HG03175 (cell line): ENCODE measurements around the gene ZNF334.

ENCODE experiments used
- ATAC-seq: cut with Tn5 transposase; IDR thresholded peaks from one replicate; pipeline ENCODE4 v1.9.1; 2021; ENCODE audit warnings: mild to moderate bottlenecking, moderate library complexity; ENCODE audit not compliant: unreplicated experiment

ZNF334 gene

DNA sequence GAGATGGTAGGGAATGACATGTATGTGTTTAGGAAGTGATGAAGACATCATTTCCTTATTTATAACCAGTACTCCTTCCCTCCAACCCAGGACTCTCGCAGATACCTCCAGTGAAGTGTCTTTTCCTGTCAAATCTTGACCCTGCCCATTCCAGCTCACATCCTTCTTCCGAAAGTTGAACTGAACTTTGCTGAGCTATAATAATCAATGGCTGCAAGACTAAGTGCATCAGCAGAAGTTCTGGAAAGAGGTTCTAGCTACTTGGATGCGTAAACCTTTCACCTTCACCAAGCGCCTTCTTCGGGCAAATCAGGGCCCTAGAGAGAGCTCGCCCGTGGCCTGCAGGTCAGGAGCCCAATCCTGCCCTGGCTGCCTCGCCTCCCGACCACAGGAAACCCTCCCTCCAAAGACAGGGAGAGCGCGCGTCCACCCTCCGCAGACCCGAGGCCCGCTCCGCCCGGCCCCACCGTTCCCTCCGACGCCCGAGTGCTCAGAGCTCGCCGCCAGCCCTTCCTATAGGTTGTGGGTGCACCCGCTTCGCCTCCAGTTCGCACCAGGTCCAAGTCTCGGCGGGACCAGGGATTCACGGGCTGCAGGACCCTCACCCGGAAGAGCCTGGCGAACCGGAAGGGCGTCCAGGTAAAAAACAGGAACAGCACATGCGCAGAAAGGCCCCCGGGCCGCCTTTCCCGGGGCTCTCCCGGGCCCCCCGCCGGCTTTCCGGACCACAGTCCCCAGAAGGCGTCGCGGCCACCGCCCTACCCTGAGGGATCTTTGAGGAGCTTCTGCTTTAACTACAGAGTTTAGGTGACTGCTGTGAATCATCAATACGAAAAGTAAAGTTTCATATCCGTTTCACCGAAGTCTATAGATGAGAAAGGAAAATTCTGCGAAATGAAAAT is at the start of gene ZNF334:
TSS of gene ZNF334 (minus strand) at position 617 of the 902 bp plus-strand sequence. CDS start 1,457 bp downstream, outside the sequence.
- peak; percentile 66 for ATAC-seq

DNA sequence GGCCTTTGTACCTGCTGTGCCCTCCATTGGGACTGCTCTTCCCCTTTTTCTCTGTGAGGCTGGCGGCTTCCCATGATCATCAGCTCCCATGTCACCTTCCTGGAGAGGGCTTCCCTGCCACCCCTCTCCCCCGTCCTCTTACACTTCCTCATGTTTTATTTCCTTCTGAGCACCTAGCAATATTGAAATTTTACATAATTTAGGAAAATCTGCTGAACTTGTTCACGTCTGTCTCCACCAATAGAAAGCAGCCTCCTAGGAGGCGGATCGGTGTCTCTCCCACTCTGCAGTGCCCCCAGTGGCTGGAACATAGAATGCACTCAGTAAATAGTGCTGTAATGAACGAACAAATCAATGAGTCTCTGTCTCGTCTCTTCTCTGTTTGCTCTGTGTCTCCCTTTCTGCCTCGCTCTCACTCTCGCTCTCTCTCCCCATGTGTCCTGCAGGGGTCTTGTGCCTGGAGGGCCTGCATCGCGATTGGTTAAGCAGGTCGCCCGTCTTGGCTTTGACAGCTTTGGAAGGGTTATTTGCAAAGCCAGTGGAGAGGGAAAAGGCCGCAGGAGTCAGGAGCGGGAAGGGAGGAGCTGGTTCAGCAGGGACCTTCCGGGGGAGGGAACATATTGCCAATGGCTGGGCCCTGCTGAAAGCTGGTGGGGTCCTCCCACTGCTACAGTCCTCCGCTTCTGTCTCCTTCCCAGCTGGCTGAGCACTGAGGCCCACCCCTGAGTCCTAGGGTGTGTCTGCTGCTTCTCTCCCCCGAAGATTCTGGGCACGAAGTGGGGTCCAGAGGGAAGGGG is 49.2 kb upstream of the ZNF334 start:
- no peak for ATAC-seq

DNA sequence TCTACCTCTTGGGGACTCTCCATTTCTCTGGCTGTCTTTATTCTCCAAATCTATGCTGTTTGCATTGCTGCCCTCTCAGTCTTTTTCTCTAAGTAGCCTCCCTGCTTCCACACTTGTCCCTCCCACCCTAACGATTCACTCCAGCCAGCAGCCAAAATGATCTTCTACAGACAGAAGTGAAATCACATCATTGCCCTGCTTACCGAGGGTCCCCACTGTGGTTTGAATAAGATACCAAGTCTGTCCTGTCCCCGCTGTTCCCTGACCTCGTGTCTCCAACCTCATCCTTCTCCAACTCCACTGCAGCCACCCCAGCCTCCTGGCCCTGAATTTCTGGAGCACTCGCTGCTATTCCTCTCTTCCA is 48.6 kb upstream of the ZNF334 start:
- ATAC-seq, result no peak

DNA sequence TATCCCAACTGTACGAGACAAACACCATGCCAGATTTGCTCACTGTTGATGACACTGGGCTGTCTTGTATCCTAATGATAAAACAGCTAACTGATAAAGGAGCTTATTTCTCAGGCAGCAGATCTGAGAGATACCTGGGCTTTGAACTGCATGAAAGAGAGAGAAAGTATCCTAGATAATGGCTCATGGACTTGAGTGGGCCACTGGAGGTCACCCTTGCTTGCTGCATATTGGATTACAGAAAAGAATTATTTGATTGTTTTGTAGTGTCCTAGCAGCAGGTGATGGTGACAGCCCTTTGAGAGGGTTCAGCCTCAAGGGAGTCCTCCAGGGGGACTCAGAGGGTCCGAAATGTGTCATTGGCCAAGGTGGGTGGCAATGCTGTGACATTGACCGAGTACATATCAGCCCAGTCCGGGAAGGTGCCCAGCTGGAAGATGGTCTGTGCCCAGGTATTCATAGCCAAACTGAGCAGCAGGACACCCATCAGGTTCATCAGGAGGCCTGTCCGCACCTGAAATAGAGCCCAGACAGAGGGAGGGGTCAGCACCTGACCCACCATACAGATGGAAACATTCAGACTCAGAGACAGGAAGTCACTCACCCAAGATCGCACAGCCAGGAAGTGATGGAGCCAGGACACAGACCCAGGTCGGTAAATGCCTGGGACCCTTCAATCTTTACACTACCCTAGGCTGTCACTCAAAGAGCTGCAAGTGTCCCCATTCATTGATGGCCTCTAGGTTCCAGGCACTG is 46.5 kb upstream of the ZNF334 start:
- ATAC-seq, result no peak

DNA sequence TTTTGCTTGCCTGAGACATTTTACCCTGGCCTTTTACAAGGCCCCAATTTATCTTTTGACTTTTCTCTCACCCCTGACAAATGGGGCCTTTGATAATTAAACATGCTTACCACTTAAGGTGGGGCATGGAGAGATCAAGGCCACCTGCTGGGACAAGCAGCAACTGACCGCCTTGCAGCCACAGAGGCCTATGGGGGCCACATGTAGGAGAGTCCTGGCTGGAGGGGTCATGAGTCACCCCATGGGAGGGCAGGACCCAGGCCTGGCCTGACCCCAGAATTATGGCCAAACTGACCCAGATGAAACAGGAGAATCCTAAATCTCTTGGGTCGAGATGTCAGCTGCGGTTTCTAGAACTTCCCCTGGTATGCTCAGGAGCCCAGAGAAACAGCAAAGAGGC is 45.6 kb upstream of the ZNF334 start:
- no peak for ATAC-seq

DNA sequence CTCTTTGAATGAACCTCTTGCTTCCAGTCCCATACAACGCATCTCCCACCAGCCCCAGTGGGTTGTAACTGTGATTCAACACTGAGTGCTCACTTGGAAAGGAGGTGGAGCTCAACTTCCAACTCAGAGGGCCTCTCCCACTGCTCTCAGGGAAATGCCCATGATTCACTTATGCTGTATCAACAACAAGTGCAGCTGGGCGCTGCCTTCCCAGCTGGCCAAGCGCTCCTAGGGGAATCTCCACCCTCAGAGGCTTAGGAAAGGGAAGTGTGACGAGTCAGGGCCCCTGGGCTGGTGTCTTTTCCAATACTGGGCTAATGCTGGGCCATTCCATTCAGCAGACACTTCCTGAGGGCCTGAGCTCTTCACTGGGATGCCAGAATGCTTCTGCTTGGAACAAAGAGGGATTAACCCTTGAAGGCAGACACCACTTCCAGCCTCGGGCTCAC is 45.2 kb upstream of the ZNF334 start:
- no peak for ATAC-seq

DNA sequence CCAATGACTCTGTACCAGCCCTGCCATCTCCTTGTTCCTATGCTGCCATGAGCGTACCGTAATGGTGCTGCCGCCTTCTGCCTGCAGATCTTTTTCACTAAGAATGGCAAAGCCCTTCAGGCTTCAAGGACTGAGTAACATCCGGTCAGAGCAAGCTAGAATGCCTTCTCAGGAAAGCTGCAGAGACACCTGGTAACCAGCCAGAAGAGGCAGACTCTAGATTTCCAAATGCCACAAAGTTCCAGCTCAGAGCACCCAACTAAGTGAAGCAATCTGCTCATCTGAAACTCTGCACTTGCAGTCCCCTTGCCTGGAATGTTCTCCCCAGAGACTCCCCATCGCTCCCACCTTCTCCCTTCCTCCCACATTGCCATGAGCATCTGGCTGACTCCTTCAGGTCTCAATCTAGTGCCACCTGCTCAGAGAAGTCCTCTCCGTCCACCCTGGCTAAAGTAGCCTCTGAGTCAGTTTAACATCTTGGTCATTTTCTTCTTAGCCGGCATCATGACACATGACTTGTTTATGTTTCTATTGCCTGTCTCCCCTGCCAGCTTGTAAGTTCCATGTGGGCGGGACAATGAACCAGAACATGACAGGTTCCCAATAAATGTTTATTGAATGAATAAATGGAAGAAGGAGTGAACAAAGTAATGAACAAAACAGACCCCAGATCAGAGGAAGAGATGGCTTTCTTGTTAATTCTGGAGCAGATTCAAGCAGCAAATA is 44.0 kb upstream of the ZNF334 start:
- no peak for ATAC-seq

DNA sequence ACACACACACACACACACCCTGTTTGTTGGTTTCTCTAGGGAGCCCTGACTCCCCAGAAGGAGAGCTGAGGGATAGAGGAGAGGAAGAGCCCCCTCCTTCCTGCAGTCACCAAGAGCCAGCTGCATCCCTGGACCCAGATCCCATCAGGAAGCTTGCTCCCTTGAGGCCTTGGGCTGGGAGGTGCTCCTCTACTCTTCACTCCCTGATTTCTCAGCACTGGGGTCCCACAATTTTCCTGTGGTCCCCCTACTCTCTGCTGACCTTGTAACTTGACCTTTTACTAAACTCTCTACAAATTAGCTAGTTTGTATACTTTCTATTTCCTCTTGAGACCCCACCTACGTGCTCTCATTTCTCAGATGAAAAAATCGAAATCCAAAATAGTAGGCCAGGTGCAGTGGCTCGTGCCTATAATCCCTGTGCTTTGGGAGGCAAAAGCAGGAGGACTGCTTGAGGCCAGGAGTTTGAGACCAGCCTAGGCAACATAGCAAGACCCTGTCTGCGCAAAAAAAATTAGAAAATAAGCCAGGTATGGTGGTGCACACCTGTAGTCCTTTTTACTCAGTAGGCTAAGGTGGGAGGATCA is 42.1 kb upstream of the ZNF334 start:
- no peak for ATAC-seq

DNA sequence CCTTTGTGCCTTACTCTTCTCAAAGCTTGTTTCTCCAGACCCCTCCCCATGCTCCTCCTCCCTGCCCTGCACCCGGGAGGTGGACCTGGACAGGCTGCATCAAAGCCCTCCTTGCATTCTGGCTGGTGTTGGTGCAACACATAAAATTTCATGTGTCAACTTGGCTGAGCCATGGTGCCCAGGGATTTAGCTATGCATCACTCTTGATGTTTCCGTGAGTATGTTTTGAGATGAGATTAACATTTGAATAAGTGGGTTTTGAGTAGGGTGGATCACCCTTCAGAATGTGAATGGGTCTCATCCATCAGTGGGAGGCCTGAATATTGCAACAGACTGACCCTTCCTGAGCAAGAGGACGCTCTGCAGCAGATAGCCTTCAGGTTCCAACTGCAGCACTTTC is 41.5 kb upstream of the ZNF334 start:
- ATAC-seq, result no peak

DNA sequence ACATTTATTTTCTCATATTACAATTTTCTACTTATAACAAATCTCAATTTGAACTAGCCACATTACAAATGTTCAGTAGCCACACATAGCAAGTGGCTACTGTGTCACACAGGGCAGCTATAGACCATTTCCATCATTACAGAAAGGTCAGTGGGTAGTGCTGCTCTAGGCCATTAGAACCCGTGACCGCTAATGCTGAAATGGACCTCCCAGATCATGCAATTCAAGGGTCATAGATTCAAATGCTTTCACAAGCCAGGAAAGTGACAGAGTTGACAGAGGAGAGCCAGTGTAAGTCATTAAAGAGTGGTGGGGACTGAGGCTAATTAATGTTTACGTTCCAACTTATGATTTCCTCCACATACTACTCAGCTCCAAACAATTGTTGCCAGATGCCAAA is 40.6 kb upstream of the ZNF334 start:
- ATAC-seq, result no peak

DNA sequence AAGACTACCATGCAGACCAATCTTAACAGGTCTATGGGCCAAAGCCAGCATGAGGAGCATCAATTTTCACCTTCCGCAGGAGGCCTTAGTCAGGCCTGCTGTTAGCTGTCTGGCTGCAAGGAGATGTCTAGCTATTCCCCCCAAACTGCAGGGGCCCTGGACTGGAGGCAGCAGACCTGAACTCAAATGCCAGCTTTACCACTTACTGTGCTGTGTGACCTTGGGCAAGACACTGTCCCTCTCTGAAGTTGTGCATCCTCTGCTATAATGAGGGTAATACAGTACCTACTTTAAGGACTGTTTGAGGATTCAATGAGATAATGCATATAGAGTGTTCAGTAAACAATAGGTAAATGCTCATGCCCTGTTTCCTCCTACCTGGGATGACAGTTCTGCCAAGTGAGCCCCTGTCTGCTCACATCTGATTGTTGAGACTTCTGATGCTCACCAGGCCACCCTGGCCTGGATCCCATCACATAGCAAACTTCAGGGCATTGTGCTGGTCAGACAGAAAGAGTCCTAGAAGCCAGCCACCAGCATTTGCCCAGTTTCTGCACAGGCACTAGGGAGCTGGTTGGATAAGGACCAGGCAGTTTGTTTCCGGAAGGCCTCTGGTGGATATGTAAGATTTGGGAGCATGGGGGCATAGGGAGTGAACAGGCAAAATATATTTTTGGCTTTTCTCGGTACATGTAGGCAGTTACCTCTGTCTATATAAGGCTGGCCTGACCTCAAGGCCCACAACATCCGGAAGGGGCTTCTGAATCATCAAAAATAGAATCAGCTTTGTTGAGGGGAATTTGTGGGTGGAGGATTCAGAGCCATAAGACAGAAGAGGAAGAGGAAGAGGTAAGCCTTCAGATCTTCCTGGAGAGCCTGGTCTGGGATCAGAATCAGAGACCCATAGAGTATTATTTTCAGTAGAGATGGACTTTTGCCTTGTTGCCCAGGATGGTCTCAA is 39.4 kb upstream of the ZNF334 start:
- ATAC-seq, result peak; percentile 72

DNA sequence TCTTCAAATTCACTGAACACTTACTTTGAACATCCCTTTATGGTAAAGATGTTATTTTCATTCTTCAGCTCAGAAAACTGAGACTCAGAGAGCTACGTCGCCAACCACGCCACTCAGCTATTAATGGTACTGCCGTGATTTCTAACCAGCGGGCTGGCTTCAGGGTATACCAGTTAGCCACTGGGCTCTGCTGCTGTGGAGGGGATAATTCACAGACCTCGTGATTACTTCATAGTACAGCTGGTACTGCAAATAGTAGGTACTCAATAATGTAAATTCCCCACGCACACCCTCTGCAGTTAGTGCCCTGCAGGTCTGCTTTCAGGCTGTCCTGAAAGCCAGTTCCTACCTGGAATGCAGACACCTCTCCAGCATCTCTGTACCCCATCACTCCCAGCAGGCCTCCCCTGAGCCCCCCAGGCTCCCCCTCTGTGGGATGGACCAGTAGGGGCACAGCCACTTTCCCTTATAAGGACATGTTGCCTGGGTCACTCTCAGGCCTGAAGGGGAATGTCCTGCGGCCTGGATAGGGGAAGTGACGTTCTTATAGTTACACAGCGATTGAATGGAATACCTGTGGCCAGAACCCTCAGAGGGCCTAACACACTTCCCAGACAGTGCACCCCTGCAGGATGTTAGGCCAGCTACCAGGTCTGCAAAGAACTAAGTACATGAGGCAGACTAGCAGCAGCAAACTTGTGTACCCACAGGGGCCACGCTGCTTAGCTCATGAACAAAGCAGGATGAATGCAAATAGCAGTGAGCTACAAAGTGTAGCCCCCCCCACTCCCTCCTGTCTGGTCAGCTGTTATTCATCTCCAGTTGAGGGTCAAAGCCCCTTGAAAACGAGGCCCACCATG is 38.4 kb upstream of the ZNF334 start:
- no peak for ATAC-seq

DNA sequence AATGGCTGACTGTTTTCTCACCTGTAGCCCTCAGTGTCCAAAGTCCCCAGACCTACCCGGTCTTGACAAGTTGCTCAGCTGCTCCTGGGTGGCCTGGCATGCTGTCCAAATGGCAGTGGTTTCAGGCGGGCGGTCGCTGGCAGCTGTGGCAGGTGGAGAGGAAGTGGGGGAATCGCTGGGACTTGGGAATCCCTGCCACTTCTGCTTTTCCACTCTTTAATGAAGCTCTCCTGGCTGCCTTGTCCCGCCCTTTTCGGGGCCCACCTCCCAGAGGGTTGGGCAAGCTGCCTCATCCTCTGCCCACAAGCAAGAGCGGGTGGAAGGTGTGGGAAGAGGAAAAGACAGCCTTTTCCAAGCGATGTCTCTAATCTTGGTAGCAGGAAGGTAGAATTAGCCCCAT is 37.1 kb upstream of the ZNF334 start, which contains the start of gene OCSTAMP:
TSS of gene OCSTAMP (minus strand) at position 194 of the 400 bp plus-strand sequence. CDS start at position 100, 94 bp downstream.
- no peak for ATAC-seq

DNA sequence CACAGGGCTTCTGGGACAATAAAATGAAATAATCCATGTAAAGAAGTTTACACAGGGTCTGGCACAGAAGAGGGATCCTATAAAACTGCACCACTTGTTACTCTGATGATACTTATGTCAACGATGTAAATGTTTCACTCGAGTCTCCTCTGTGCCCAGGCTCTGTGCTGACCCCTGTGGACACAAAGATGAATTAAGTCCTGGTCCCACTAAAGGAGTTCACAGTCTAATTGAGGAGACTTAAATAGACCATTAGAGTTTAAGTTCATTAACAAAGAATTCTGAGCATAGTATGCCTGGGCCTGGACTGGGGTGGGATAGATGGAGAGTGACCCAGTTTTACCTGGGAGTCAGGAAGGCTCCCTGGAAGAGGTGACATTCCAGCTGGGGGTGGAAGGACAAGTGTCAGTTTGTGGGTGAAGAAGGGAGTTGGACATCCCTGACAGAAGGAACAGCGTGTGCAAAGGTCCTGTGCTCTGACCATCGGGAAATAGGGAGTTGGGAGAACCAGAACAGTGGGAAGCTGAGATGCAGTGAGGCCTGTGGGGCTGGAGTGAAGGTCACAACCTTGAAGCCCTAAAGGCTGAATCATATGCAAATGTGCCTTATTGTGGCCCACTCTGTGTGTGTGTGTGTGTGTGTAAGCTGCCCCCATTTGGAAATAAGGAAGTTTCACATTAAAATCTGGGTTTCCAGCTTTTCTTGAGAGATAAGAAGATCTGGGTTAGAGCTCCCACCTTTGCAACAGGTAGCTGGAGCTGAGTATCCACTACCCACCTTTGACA is 36.0 kb upstream of the ZNF334 start:
- no peak for ATAC-seq

DNA sequence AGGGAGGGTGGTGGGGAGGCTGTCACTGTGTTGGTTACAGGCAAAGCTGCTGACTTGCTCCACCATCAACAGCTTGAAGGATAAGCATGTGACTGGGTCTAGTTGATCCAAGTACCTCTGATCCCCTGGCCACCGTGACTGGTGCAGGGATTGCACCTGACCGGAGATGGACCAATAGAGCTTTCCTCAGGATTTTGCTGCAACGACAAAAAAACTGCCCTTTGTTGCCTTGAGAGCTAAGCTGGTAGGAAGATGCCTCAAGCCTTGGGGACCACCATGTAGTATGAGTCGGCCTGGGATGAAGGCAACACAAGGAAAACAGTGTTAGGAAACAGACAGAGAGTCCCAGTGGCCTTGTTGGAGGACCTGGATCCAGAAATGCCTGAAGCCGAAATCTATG is 35.3 kb upstream of the ZNF334 start:
- ATAC-seq, result no peak

DNA sequence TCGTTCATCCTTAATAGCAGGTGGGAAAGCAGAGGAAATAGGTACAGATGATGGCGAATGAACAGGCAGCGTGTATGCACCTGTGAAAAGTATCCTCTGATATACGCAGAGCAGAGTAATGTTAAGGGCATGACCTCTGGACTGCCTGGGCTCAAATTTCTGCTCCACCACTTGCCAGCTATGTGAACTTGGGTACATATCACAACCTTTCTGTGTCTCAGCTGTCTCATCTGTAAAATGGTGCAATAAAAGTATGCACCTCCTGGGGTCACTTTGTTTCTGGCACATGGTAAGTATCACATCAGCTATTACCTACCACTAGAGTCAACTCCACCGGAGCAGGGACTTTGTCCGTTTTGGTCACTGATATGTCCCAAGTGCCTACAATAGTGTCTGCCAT is 34.6 kb upstream of the ZNF334 start:
- ATAC-seq, result no peak

DNA sequence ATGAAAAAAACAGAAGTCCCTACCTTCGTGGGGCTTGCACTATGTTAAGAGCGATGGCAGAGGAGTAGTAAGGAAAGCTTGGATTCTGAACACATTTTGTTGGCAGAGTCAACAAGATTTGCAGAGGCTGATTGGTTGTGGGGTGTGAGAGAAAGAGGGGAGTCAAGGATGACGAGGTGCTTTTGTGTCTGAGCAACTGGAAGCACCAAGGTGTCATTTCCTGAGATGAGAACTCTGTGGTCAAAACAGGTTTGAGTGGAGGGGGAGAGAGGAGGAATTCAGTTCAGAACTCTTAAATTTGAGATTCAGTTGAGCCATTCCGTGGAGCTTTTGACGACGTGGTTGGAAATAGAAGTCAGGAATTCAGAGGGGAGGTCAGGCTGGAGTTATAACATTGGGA is 33.6 kb upstream of the ZNF334 start:
- ATAC-seq, result no peak
